Measurements from ENCODE around the gene HRH2. TPM values are rescaled to one million over a fixed set of nuclear protein-coding genes. Genes with fewer than 3 reads are reported as not detected.
A peak's percentile ranks its signal among the peaks of the same experiment; 100 is the strongest.

The HRH2 gene
- total and polyA plus RNA-seq, 4 donors = 1.8 to 36.1 (median 9.9) TPM

GRCh38 chr5:175691761-175692160 lies 33.9 kb downstream of the HRH2 start:
- no peaks in the 10 kb centered on the region for H3K36me3 ChIP-seq (ENCODE audit: control insufficient read depth in 4 of 4, insufficient read depth in 4 of 4, low read length in 4 of 4)
- ATAC-seq (ENCODE audit: insufficient read depth, low FRiP score) (no peak), DNase-seq (no peak)
- TF ChIP-seq CTCF (IDR thresholded peaks at IDR 0.05; ENCODE audit: control extremely low read depth, extremely low read depth) = no peak
- no peak overlapping the region for H3K4me3 ChIP-seq
- peaks cover 0 to 9% (median 0%) of the 10 kb centered on the region in 3 donors for H3K27me3 ChIP-seq (ENCODE audit: control insufficient read depth in 3 of 3, insufficient read depth in 3 of 3, low read length in 2 of 3)
- H3K27ac ChIP-seq (ENCODE audit: low read depth in 1 of 2, low read length in 1 of 2) = no peak overlapping the region
- H3K4me1 ChIP-seq (ENCODE audit: control insufficient read depth in 5 of 5, insufficient read depth in 5 of 5, low read length in 5 of 5) = peaks cover 0 to 24% (median 3%) of the 10 kb centered on the region in 5 donors
- H3K9me3 ChIP-seq (ENCODE audit: control insufficient read depth in 4 of 4, insufficient read depth in 3 of 4, low read length in 3 of 4) = peaks cover 0 to 5% (median 0%) of the 10 kb centered on the region in 4 donors
- no peak overlapping the region for H3K9ac ChIP-seq (ENCODE audit: insufficient read depth in 1 of 2, low read length in 2 of 2)
- 75 to 93% methylated on average over 5 of the region's 5 CpGs for WGBS, 2 donors

DNA sequence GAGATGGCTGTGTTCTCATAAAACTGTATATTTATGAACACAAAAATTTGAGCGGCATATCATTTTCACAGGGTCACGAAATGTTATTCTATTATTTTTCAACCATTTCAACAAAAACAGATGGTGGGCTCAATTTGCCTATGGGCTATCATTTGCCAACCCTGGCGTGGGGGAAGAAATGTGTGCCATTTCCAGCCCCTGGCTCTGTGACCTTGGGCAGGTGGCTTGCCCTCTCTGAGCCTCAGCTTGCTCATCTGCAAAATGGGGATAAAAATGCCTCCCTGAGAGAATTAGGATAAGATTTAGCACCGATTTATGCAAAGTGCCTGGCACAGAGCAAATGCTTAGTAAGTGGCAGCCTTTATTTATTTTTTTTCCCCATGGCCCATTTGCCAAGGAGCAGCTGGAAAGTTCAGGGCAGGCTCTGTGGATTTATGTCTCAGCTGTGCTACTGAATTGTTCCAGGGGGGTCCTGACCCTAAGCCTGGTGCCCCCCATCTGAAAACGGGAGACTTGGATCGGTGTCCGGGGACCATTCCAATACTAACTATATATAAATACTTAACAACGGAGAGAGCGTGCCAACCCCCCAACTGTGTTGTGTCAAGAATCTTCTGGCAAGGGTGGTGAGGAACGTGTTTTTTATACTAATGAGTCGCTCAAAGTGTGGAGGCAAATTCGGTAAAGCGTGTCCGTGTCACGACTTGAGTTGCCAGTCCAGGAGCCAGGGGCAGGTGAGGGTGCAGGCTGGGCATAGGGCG lies 34.5 kb downstream of the HRH2 start:
- ATAC-seq (ENCODE audit: insufficient read depth, low FRiP score) (no peak), DNase-seq (peak; percentile 50 to 71 (median 69))
- peaks cover 0 to 9% (median 0%) of the 10 kb centered on the region in 3 donors for H3K27me3 ChIP-seq (ENCODE audit: control insufficient read depth in 3 of 3, insufficient read depth in 3 of 3, low read length in 2 of 3)
- no peak overlapping the region for H3K9ac ChIP-seq (ENCODE audit: insufficient read depth in 1 of 2, low read length in 2 of 2)
- no peak overlapping the region for H3K4me3 ChIP-seq
- no peak overlapping the region for H3K27ac ChIP-seq (ENCODE audit: low read depth in 1 of 2, low read length in 1 of 2)
- WGBS, 2 donors = 79 to 86% methylated on average over 16 of the region's 16 CpGs
- H3K4me1 ChIP-seq (ENCODE audit: control insufficient read depth in 5 of 5, insufficient read depth in 5 of 5, low read length in 5 of 5) = peaks cover 0 to 18% (median 3%) of the 10 kb centered on the region in 5 donors
- no peaks in the 10 kb centered on the region for H3K36me3 ChIP-seq (ENCODE audit: control insufficient read depth in 4 of 4, insufficient read depth in 4 of 4, low read length in 4 of 4)
- no peak for TF ChIP-seq CTCF (IDR thresholded peaks at IDR 0.05; ENCODE audit: control extremely low read depth, extremely low read depth)
- peaks cover 0 to 5% (median 0%) of the 10 kb centered on the region in 4 donors for H3K9me3 ChIP-seq (ENCODE audit: control insufficient read depth in 4 of 4, insufficient read depth in 3 of 4, low read length in 3 of 4)

DNA sequence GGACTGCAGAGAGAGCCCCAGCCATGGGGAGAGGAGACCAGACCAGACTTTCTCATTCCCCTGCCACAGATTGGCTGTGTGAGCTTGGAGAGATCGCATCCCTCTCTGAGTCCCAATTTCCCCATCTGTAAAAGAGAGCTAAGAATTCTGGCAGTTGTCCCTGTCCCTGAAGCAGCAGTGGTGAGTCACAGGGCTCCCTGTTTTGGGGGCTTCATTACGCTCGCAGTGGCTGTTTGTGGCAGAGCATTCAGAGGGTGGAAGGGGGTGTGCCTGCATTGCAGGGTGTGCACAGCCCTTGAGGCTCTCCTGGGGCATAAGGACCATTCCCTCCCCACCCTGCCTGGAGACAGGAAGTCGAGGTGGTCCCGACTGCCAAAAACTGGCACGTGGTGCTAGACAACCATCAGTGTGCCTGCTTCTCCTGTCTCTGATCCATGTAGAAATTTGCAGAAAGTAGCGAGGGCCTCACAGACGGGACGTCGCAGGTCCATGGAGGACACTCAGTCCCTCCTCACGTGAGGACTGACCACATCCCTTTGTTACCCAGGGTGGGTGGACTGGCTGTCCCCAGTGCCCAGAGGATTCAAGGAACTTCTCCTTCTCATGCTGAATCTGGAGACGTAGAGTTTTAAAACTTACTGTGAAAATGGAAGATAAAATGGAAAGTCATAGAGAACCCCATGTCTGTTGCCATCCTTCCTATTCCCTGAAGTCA lies 35.3 kb downstream of the HRH2 start:
- H3K4me1 ChIP-seq (ENCODE audit: control insufficient read depth in 5 of 5, insufficient read depth in 5 of 5, low read length in 5 of 5) = peaks cover 0 to 18% (median 3%) of the 10 kb centered on the region in 5 donors
- peak overlapping the region in 1 of 2 donors; percentile 19 for H3K27ac ChIP-seq (ENCODE audit: low read depth in 1 of 2, low read length in 1 of 2)
- WGBS, 2 donors = 45 to 55% methylated on average over 12 of the region's 12 CpGs
- no peak overlapping the region for H3K9ac ChIP-seq (ENCODE audit: insufficient read depth in 1 of 2, low read length in 2 of 2)
- DNase-seq (peak in 2 of 3 donors; percentile 34 to 38), ATAC-seq (ENCODE audit: insufficient read depth, low FRiP score) (no peak)
- H3K27me3 ChIP-seq (ENCODE audit: control insufficient read depth in 3 of 3, insufficient read depth in 3 of 3, low read length in 2 of 3) = peaks cover 0 to 13% (median 0%) of the 10 kb centered on the region in 3 donors
- H3K9me3 ChIP-seq (ENCODE audit: control insufficient read depth in 4 of 4, insufficient read depth in 3 of 4, low read length in 3 of 4) = no peaks in the 10 kb centered on the region
- H3K4me3 ChIP-seq = no peak overlapping the region
- no peak for TF ChIP-seq CTCF (IDR thresholded peaks at IDR 0.05; ENCODE audit: control extremely low read depth, extremely low read depth)
- H3K36me3 ChIP-seq (ENCODE audit: control insufficient read depth in 4 of 4, insufficient read depth in 4 of 4, low read length in 4 of 4) = no peaks in the 10 kb centered on the region
